Naive thymus-derived CD8-positive, alpha-beta T cell (primary cell): ENCODE measurements around the gene ETF1. TPM values are rescaled to one million over a fixed set of nuclear protein-coding genes. Genes with fewer than 3 reads are reported as not detected.
"Not testable (repeated sequence)": the region's sequence is repeated elsewhere in the genome, so short reads cannot be mapped to it uniquely, and the experiment has no call there.

ENCODE experiments used
- ATAC-seq, 2 donors: fragments of 150-1000 bp; cut with Tn5 transposase in 1 of 2; sonication (Bioruptor Pico), chemical (Tn5 transposase) in 1 of 2; 1 replicate in 1 of 2; 2 replicates in 1 of 2; pipeline ENCODE4 v1.10.0; 2021; ENCODE audit warnings: mild to moderate bottlenecking in 2 of 2, moderate library complexity in 2 of 2
- POLR2A ChIA-PET: fragments of 350-600 bp; sonication (Branson Sonifier 250); formaldehyde crosslinking; loops from one replicate; lab custom pipeline; 2021; ENCODE audit warnings: antibody characterized with exemption; lab: Charles Lee
- DNase-seq, 10 donors: peaks; one replicate each; pipeline versions ENCODE4 v3.0.0 to v3.0.0-alpha.2; 2020 to 2022
- H3K27ac Mint-ChIP-seq, 10 donors: one replicate each; pipeline ENCODE4 v1.8.0; 2020 to 2022; ENCODE audit warnings: mild to moderate bottlenecking in 10 of 10, mixed read lengths in 10 of 10, moderate library complexity in 4 of 10, inconsistent platforms in 1 of 10
- H3K27me3 Mint-ChIP-seq, 5 donors: one replicate each; pipeline ENCODE4 v1.8.0; 2021 to 2022; ENCODE audit warnings: mixed read lengths in 5 of 5
- H3K36me3 Mint-ChIP-seq, 3 donors: one replicate each; pipeline ENCODE4 v1.8.0; 2020 to 2022; ENCODE audit warnings: mixed read lengths in 3 of 3, mild to moderate bottlenecking in 2 of 3, inconsistent platforms in 1 of 3
- H3K4me1 Mint-ChIP-seq, 4 donors: one replicate each; pipeline ENCODE4 v1.8.0; 2021 to 2022; ENCODE audit warnings: mixed read lengths in 4 of 4
- H3K4me3 Mint-ChIP-seq, 10 donors: one replicate each; pipeline ENCODE4 v1.8.0; 2020 to 2022; ENCODE audit warnings: mild to moderate bottlenecking in 10 of 10, mixed read lengths in 10 of 10, moderate library complexity in 6 of 10, inconsistent platforms in 1 of 10
- H3K9me3 Mint-ChIP-seq, 9 donors: one replicate each; pipeline ENCODE4 v1.8.0; 2020 to 2022; ENCODE audit warnings: mixed read lengths in 9 of 9, mild to moderate bottlenecking in 3 of 9, inconsistent platforms in 1 of 9, moderate library complexity in 1 of 9
- polyA plus RNA-seq, 3 donors: library from polyadenylated mRNA; unstranded; fragments of 300-500 nt; fragmentation: Illumina TruSeq; gene quantifications; one replicate each; pipeline ENCODE4 v1.2.3, GENCODE V29; 2021
- total RNA-seq, 8 experiments: library from RNA in 2 of 8; stranded (reverse) in 2 of 8; gene quantifications; one replicate each; pipeline ENCODE4 v1.2.3 and lab custom pipeline; 2021 to 2026

Gene ETF1
- total and polyA plus RNA-seq, 5 experiments from 2014 or later, result 21.5 to 49.0 (median 27.5) TPM

DNA sequence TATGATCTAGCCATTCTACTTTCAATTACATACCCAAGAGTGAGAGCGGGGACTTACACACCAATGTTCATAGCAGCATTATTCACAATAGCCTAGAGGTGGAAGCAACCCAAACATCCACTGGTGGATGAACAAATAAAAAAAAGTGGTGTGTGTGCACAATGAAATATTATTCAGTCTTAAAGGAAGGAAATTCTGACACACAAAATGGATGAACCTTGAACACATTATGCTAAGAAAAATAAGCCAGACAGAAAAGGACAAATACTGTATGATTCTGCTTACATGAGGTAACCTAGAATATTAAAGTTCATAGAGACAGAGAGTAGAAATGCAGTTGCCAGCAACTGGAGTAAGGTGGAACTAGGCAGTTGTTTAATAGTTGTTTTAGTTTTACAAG is 22.1 kb downstream of the ETF1 start:
- Mint-ChIP-seq H3K27me3 (no peaks in the 10 kb centered on the region), H3K4me1 (peaks cover 14 to 45% (median 33%) of the 10 kb centered on the region in 4 donors), H3K4me3 (no peak overlapping the region), H3K27ac (peak overlapping the region in 5 of 10 donors; percentile 1 to 55 (median 37)), H3K9me3 (no peaks in the 10 kb centered on the region), H3K36me3 (peaks cover 0 to 53% (median 10%) of the 10 kb centered on the region in 3 donors)
- POLR2A ChIA-PET, result no interaction called here
- DNase-seq, result no peak
- no peak for ATAC-seq

- Mint-ChIP-seq H3K36me3 (peaks cover 0 to 73% (median 15%) of the 10 kb centered on the region in 3 donors), H3K27me3 (no peaks in the 10 kb centered on the region), H3K4me1 (peaks cover 11 to 25% (median 23%) of the 10 kb centered on the region in 4 donors), H3K4me3 (no peak overlapping the region), H3K27ac (no peak overlapping the region), H3K9me3 (no peaks in the 10 kb centered on the region)
- POLR2A ChIA-PET, result no interaction called here
- ATAC-seq (no peak), DNase-seq (no peak)
Measured at GRCh38 chr5:138517437-138517836, 25.6 kb downstream of the ETF1 start.

DNA sequence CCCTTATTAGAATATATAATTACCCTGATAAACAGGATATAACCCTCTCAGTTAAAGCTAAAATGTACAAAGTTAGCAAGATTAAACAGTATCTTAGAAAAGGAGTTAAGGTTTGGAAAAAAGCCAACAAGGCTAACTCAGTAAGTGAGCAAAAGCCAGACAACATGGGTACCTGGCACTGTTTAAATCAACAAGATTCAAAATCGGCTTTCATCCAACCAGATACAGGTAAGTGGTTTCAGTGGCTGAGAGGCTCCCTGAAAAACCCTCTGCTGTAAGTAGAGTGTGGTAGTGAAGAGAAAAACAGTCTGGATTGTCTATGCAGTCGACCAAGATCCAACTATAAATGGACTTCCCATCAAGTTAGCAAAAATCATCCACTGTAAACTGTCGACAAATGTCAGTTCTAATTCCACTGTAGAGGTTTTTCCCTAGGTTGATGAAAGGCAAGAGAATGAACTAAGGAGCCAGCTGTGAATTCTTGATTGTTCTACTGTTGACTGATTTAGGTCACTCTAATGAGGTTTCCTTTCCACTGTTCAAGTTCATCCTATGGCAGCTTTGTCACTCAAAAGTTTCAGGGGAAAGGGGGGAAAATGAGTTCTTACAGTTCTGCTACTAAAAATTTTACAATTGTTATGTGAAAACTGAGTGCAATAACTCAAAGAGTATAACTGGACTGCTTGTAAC is 27.3 kb downstream of the ETF1 start:
- no peaks in the 10 kb centered on the region for H3K9me3 Mint-ChIP-seq
- peak overlapping the region in 1 of 10 donors; percentile 8 for H3K27ac Mint-ChIP-seq
- DNase-seq (no peak), ATAC-seq (no peak)
- POLR2A ChIA-PET, result no interaction called here
- H3K27me3 Mint-ChIP-seq, result no peaks in the 10 kb centered on the region
- H3K36me3 Mint-ChIP-seq, result peaks cover 0 to 84% (median 17%) of the 10 kb centered on the region in 3 donors
- peaks cover 8 to 14% (median 11%) of the 10 kb centered on the region in 4 donors for H3K4me1 Mint-ChIP-seq
- no peak overlapping the region for H3K4me3 Mint-ChIP-seq

DNA sequence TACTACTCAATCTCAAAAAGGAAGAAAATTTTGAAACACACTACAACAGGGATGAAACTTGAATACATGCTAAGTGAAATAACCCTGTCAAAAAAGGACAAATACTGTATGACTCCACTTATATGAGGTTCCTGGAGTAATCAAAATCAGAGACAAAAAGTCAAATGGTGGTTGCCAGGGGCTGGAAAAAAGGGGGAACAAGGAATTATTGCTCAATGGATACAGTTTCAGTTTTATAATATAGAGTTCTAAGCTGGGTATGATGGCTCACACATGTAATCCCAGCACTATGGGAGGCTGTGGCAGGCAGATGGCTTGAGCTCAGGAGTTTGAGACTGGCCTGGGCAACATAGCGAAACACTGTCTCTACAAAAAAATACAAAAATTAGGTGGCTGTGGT is 29.0 kb downstream of the ETF1 start:
- DNase-seq (no peak), ATAC-seq (no peak)
- Mint-ChIP-seq H3K27me3 (no peaks in the 10 kb centered on the region), H3K36me3 (peaks cover 2 to 97% (median 18%) of the 10 kb centered on the region in 3 donors), H3K4me3 (no peak overlapping the region), H3K27ac (peak overlapping the region in 2 of 10 donors; percentile 11 to 41), H3K4me1 (peaks cover 2 to 5% (median 3%) of the 10 kb centered on the region in 4 donors), H3K9me3 (no peaks in the 10 kb centered on the region)
- POLR2A ChIA-PET, result no interaction called here

- DNase-seq (no peak), ATAC-seq (no peak)
- Mint-ChIP-seq H3K36me3 (peaks cover 4 to 67% (median 9%) of the 10 kb centered on the region in 3 donors), H3K4me1 (no peaks in the 10 kb centered on the region), H3K27ac (peak overlapping the region in 4 of 10 donors; percentile 38 to 89 (median 59)), H3K9me3 (no peaks in the 10 kb centered on the region), H3K27me3 (no peaks in the 10 kb centered on the region), H3K4me3 (no peak overlapping the region)
- POLR2A ChIA-PET, result no interaction called here
Measured at GRCh38 chr5:138508958-138509357, 34.1 kb downstream of the ETF1 start.

GRCh38 chr5:138507485-138507884 is 35.6 kb downstream of the ETF1 start:
- peak overlapping the region in 1 of 10 donors; percentile 51 for H3K27ac Mint-ChIP-seq
- ATAC-seq, H3K4me3 Mint-ChIP-seq, H3K4me1 Mint-ChIP-seq, DNase-seq, H3K27me3 Mint-ChIP-seq, H3K9me3 Mint-ChIP-seq, POLR2A ChIA-PET: not testable (repeated sequence)
- H3K36me3 Mint-ChIP-seq, result peaks cover 4 to 52% (median 6%) of the 10 kb centered on the region in 3 donors

DNA sequence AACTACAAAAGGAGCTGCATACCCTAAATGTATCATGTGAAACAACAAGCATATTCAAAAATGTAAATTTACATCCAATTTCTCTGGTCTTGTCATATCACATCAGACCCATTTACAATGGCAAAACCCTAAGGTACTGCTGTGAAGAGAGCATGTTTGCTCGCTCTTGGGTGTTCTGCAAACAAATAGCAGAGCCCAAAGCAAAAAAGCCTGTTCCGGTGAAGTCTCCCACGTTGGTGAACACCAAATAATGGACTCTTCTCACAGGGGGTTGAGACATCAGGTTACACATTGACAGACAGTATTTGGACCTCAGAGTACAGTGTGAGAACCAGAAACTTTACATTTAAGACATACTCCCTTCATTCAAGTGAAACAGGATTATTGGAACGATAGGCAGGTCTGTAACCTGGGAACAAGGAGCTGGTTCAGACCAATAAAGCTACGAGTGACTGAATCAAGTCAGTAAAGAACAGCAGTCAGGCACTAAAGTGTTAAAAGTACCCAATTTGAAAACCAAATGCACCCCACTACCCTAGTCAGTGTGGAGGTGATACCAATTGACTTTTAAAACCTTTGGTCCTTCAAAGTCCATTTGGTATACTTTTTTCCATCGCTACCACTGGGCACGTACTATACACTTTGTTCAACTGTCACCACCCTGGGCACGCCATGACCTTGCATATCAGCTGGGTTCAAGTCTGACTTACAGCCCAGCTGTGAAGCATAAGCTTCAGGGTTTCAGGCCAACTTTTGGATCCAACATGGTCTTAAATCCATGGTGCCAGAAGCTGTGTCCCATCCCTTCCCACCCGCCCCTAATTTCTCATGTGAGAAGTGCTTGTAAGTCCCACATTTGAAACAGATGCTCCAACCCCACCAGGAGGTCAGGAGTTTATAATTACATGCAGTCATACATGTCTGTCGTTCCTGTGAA is 36.4 kb downstream of the ETF1 start:
- DNase-seq, result no peak
- no peaks in the 10 kb centered on the region for H3K27me3 Mint-ChIP-seq
- H3K27ac Mint-ChIP-seq, result no peak overlapping the region
- POLR2A ChIA-PET, result no interaction called here
- H3K9me3 Mint-ChIP-seq, result no peaks in the 10 kb centered on the region
- H3K4me3 Mint-ChIP-seq, result no peak overlapping the region
- ATAC-seq, result no peak
- peaks cover 4 to 46% (median 4%) of the 10 kb centered on the region in 3 donors for H3K36me3 Mint-ChIP-seq
- H3K4me1 Mint-ChIP-seq, result peaks cover 0 to 2% (median under 1%) of the 10 kb centered on the region in 4 donors

DNA sequence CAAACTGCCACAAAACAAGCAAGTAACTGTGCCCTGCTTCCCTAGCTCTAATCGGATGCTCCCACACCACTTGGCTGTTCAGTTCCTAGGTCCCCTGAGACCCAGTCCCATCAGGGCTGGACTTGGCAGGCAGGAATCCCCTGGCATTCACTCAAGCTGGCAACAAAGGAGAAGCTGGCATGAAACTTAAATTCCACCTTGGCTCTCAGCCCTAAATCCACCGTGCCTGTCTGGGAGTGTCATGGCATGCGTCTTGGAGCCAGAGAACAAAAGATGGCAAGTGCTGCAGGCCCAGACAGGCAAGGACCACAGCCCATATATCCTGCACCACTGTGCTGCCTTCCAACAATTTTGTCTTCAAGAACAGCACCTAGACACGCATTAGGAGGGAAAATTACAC is 38.2 kb downstream of the ETF1 start:
- no peak for DNase-seq
- no peak overlapping the region for H3K4me3 Mint-ChIP-seq
- H3K36me3 Mint-ChIP-seq, result peaks cover 4 to 28% (median 4%) of the 10 kb centered on the region in 3 donors
- peaks cover 0 to 2% (median under 1%) of the 10 kb centered on the region in 4 donors for H3K4me1 Mint-ChIP-seq
- H3K27me3 Mint-ChIP-seq, result no peaks in the 10 kb centered on the region
- ATAC-seq, result no peak
- H3K27ac Mint-ChIP-seq, result peak overlapping the region in 2 of 10 donors; percentile 11 to 43
- no peaks in the 10 kb centered on the region for H3K9me3 Mint-ChIP-seq
- POLR2A ChIA-PET, result no interaction called here

GRCh38 chr5:138503487-138504270 is 39.4 kb downstream of the ETF1 start:
- peak overlapping the region in 2 of 10 donors; percentile 42 to 44 for H3K27ac Mint-ChIP-seq
- no peaks in the 10 kb centered on the region for H3K27me3 Mint-ChIP-seq
- peak in 8 of 10 donors; percentile 6 to 63 (median 42) for DNase-seq
- H3K36me3 Mint-ChIP-seq, result peaks cover 0 to 16% (median 0%) of the 10 kb centered on the region in 3 donors
- peaks cover 0 to 2% (median under 1%) of the 10 kb centered on the region in 4 donors for H3K4me1 Mint-ChIP-seq
- H3K9me3 Mint-ChIP-seq, result no peaks in the 10 kb centered on the region
- H3K4me3 Mint-ChIP-seq, result no peak overlapping the region
- peak; percentile 72 to 76 for ATAC-seq
- POLR2A ChIA-PET, result interaction anchor here (0.6 to 1.9 kb wide), 3 partner anchors 39 to 166 kb away, joined by 4 to 12 read pairs (median 4); partner anchors contain the start of genes EGR1 and FAM53C

DNA sequence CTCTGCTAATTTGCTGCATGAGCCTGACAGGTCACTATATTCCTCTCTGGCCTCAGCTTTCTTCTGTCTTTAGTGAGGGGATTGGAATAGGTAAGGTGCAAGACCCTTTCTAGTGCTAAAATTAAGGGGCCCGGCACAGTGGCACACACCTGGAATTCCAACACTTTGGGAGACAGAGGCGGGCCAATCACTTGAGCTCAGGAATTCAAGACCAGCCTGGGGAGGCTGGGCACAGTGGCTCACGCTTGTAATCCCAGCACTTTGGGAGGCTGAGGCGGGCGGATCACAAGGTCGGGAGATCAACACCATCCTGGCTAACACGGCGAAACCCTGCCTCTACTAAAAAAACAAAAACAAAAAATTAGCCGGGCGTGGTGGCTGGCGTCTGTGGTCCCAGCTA is 40.5 kb downstream of the ETF1 start:
- ATAC-seq (no peak), DNase-seq (no peak)
- Mint-ChIP-seq H3K36me3 (peaks cover 0 to 5% (median 0%) of the 10 kb centered on the region in 3 donors), H3K4me3 (no peak overlapping the region), H3K9me3 (no peaks in the 10 kb centered on the region), H3K27me3 (no peaks in the 10 kb centered on the region), H3K4me1 (peaks cover 0 to 2% (median under 1%) of the 10 kb centered on the region in 4 donors), H3K27ac (peak overlapping the region in 1 of 10 donors; percentile 70)
- POLR2A ChIA-PET, result interaction anchor here (0.7 to 1.9 kb wide), 3 partner anchors 10 to 801 kb away, joined by 4 to 12 read pairs (median 6); partner anchors contain the start of gene EGR1

DNA sequence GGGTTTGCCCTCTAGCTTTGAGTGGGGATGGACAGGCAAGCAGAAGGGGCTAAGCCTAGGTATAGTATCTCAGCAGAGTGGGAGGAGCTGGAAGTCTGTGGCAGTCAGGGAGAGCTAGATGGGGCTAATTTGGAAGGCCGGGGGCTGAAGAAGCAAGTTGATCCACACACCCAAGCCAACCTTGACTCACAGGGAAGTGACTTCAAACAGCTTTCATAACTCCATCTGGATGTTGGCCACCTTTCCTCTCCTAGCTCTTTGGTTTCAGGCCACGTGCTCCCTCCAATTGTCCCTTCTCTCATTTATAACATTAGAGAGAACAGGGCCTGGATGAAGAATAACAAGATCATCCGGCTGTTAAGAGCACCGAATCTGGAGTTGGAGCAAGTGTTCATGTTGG is 40.9 kb downstream of the ETF1 start:
- peak overlapping the region in 1 of 10 donors; percentile 70 for H3K27ac Mint-ChIP-seq
- ATAC-seq (no peak), DNase-seq (no peak)
- peaks cover 0 to 2% (median under 1%) of the 10 kb centered on the region in 4 donors for H3K4me1 Mint-ChIP-seq
- POLR2A ChIA-PET, result interaction anchor here (1.2 kb wide), 1 partner anchor 10 kb away, joined by 4 read pairs; no protein-coding TSS in a partner anchor
- H3K27me3 Mint-ChIP-seq, result no peaks in the 10 kb centered on the region
- no peak overlapping the region for H3K4me3 Mint-ChIP-seq
- H3K9me3 Mint-ChIP-seq, result no peaks in the 10 kb centered on the region
- peaks cover 0 to under 1% (median 0%) of the 10 kb centered on the region in 3 donors for H3K36me3 Mint-ChIP-seq

- H3K27ac Mint-ChIP-seq, result no peak overlapping the region
- no peaks in the 10 kb centered on the region for H3K36me3 Mint-ChIP-seq
- peaks cover 0 to 3% (median 0%) of the 10 kb centered on the region in 5 donors for H3K27me3 Mint-ChIP-seq
- no peak for DNase-seq
- ATAC-seq, result no peak
- POLR2A ChIA-PET, result interaction anchor here (0.6 to 1.1 kb wide), 2 partner anchors 33 to 48 kb away, joined by 7 to 8 read pairs; partner anchors contain the start of gene EGR1
- no peak overlapping the region for H3K4me3 Mint-ChIP-seq
- H3K4me1 Mint-ChIP-seq, result no peaks in the 10 kb centered on the region
- H3K9me3 Mint-ChIP-seq, result no peaks in the 10 kb centered on the region
Measured at GRCh38 chr5:138498376-138498775, 44.7 kb downstream of the ETF1 start.
